Keratinocyte (primary cell): Measurements from ENCODE around the gene MEGF11.

ENCODE experiments used
- EZH2 ChIP-seq: IDR thresholded peaks from one replicate; pipeline ENCODE4 v1.6.1; 2012; ENCODE audit warnings: inconsistent platforms, mild to moderate bottlenecking, low read length, moderate library complexity
- TF ChIP-seq, protein P1 (sequence below), 3 experiments: IDR thresholded peaks in 1 of 3; conservative IDR thresholded peaks in 1 of 3; optimal IDR thresholded peaks in 1 of 3; 2 replicates in 2 of 3; 3 replicates in 1 of 3; pipeline versions ENCODE3 to v1.5.1; 2011; ENCODE audit warnings: low read length in 3 of 3, mild to moderate bottlenecking in 3 of 3, moderate library complexity in 2 of 3, control low read depth in 1 of 3, inconsistent platforms in 1 of 3; ENCODE audit not compliant: insufficient read depth in 2 of 3; ENCODE audit errors: extremely low read depth in 1 of 3

DNA sequence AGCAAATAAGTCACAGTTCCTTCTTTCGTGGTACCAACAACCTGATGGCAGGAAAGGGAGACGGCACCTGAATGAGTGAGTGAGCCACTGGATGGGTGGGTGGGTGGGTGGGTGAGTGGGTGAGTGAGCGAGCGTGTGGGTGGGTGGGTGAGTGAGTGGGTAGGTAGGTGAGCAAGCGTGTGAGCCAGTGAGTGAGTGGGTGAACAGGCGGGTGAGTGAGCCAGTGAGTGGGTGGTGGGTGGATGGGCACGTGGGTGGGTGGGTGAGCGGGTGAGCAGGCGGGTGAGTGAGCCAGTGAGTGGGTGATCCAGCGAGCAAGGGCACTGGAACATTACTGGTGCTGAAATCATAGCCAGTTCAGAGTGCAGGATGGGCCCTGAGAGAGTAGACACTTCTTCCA, 152.8 kb downstream of the MEGF11 start:
- TF ChIP-seq, protein P1, sequence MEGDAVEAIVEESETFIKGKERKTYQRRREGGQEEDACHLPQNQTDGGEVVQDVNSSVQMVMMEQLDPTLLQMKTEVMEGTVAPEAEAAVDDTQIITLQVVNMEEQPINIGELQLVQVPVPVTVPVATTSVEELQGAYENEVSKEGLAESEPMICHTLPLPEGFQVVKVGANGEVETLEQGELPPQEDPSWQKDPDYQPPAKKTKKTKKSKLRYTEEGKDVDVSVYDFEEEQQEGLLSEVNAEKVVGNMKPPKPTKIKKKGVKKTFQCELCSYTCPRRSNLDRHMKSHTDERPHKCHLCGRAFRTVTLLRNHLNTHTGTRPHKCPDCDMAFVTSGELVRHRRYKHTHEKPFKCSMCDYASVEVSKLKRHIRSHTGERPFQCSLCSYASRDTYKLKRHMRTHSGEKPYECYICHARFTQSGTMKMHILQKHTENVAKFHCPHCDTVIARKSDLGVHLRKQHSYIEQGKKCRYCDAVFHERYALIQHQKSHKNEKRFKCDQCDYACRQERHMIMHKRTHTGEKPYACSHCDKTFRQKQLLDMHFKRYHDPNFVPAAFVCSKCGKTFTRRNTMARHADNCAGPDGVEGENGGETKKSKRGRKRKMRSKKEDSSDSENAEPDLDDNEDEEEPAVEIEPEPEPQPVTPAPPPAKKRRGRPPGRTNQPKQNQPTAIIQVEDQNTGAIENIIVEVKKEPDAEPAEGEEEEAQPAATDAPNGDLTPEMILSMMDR (optimal IDR thresholded peaks at IDR 0.05 in 1 of 3, IDR thresholded peaks at IDR 0.05 in 1 of 3, conservative IDR thresholded peaks at IDR 0.05 in 1 of 3; ENCODE audit: extremely low read depth in 1 of 3, insufficient read depth in 2 of 3, low read length in 3 of 3) = no peak
- no peak for TF ChIP-seq EZH2
